ENCODE data around the gene GPC6.

- TF ChIP-seq, protein P1, sequence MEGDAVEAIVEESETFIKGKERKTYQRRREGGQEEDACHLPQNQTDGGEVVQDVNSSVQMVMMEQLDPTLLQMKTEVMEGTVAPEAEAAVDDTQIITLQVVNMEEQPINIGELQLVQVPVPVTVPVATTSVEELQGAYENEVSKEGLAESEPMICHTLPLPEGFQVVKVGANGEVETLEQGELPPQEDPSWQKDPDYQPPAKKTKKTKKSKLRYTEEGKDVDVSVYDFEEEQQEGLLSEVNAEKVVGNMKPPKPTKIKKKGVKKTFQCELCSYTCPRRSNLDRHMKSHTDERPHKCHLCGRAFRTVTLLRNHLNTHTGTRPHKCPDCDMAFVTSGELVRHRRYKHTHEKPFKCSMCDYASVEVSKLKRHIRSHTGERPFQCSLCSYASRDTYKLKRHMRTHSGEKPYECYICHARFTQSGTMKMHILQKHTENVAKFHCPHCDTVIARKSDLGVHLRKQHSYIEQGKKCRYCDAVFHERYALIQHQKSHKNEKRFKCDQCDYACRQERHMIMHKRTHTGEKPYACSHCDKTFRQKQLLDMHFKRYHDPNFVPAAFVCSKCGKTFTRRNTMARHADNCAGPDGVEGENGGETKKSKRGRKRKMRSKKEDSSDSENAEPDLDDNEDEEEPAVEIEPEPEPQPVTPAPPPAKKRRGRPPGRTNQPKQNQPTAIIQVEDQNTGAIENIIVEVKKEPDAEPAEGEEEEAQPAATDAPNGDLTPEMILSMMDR (IDR thresholded peaks at IDR 0.05; ENCODE audit: extremely low read depth in 1 of 2, insufficient read depth in 1 of 2, low read depth in 1 of 2, low read length in 2 of 2), result no peak
- no peak for TF ChIP-seq EZH2 (IDR thresholded peaks at IDR 0.05; ENCODE audit: borderline replicate concordance, low read depth, low read length, severe bottlenecking)
- TF ChIP-seq POLR2AphosphoS5 (IDR thresholded peaks at IDR 0.05; ENCODE audit: insufficient read depth, low read depth, low read length), result no peak
- no peak for TF ChIP-seq MYC (IDR thresholded peaks at IDR 0.05; ENCODE audit: low read depth, low read length)
- no peak for TF ChIP-seq FOS (IDR thresholded peaks at IDR 0.05; ENCODE audit: borderline replicate concordance, insufficient read depth, low read length)
- TF ChIP-seq POLR2A (IDR thresholded peaks at IDR 0.05; ENCODE audit: low read depth, low read length), result no peak
- TF ChIP-seq GATA2 (IDR thresholded peaks at IDR 0.05; ENCODE audit: insufficient read depth, insufficient read length, low read depth, low read length), result no peak
- TF ChIP-seq, protein P2, sequence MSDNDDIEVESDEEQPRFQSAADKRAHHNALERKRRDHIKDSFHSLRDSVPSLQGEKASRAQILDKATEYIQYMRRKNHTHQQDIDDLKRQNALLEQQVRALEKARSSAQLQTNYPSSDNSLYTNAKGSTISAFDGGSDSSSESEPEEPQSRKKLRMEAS (IDR thresholded peaks at IDR 0.05; ENCODE audit: insufficient read depth, insufficient read length), result no peak
Measured at GRCh38 chr13:94112731-94113130, 886.1 kb downstream of the GPC6 start.

Data from endothelial cell of umbilical vein (primary cell).